ENCODE measurements around the gene AGPAT1.

GRCh38 chr6:32182555-32182981 is 6.7 kb upstream of the AGPAT1 start:
- no peak for TF ChIP-seq POLR2AphosphoS5 (IDR thresholded peaks at IDR 0.05; ENCODE audit: borderline replicate concordance, low read depth, low read length)
- TF ChIP-seq EZH2 (IDR thresholded peaks at IDR 0.05), result no peak
